HepG2 (cell line): ENCODE measurements around the gene NDUFS7. TPM values are rescaled to one million over a fixed set of nuclear protein-coding genes. Genes with fewer than 3 reads are reported as not detected.

Experiments used
- ATAC-seq: fragments of 200-7000 bp; cut with Tn5 transposase; 3 replicates; pipeline ENCODE4 v1.9.1; 2020; ENCODE audit warnings: mild to moderate bottlenecking, moderate library complexity
- BruUV-seq: library from RNA; stranded (reverse); fragments of 400-500 nt; replicated peaks from 2 replicates; lab custom pipeline; 2021; lab: Mats Ljungman, UMichigan
- CTCF ChIA-PET: fragments of 300-600 bp; formaldehyde crosslinking; extraction: SDS; loops from one replicate; lab custom pipeline; 2021; ENCODE audit warnings: low total read pairs, inconsistent platforms, low intra/inter-chr PET ratio; lab: Yijun Ruan, JAX
- POLR2A ChIA-PET: fragments of 350-600 bp; sonication (Branson Sonifier 250); formaldehyde crosslinking; loops from one replicate; lab custom pipeline; 2020; ENCODE audit warnings: antibody characterized with exemption, inconsistent platforms; lab: Yijun Ruan, JAX
- DNase-seq: peaks from one replicate; pipeline ENCODE4 v3.0.0-alpha.2; 2015; ENCODE audit warnings: low spot score
- FAIRE-seq: peaks from 3 replicates; lab custom pipeline; 2011; peaks lifted over from hg19 to GRCh38; lab: Jason Lieb, UNC
- H2AFZ ChIP-seq: one replicate; pipeline ENCODE4 v1.6.1; 2011; ENCODE audit warnings: low read length, inconsistent platforms
- H3K27ac ChIP-seq: fragments of 300-600 bp; 3 replicates; pipeline ENCODE4 v1.8.0; 2011; ENCODE audit warnings: mixed run types, mild to moderate bottlenecking, mixed read lengths, low read length, inconsistent platforms; ENCODE audit not compliant: insufficient read depth; ENCODE audit errors: extremely low read length
- H3K27me3 ChIP-seq, 2 experiments: fragments of 200-600 bp in 1 of 2; 2 replicates in 1 of 2; 3 replicates in 1 of 2; pipeline versions ENCODE4 v1.6.0 to v1.8.0; 2011; ENCODE audit warnings: low read length in 2 of 2, mild to moderate bottlenecking in 2 of 2, moderate library complexity in 2 of 2, inconsistent platforms in 1 of 2; ENCODE audit not compliant: insufficient read depth in 2 of 2, control insufficient read depth in 1 of 2
- H3K36me3 ChIP-seq, 2 experiments: fragments of 200-600 bp in 1 of 2; replicated peaks in 1 of 2; 2 replicates in 1 of 2; 3 replicates in 1 of 2; pipeline versions ENCODE4 v1.5.1 to v1.8.0; 2011; ENCODE audit warnings: low read length in 2 of 2, inconsistent platforms in 1 of 2; ENCODE audit not compliant: insufficient read depth in 2 of 2, control insufficient read depth in 1 of 2
- H3K4me1 ChIP-seq: 2 replicates; pipeline ENCODE4 v1.5.1; 2012; ENCODE audit warnings: low read length, inconsistent platforms; ENCODE audit not compliant: insufficient read depth
- H3K4me2 ChIP-seq: 2 replicates; pipeline ENCODE4 v1.6.0; 2011; ENCODE audit warnings: low read depth, low read length, inconsistent platforms
- H3K4me3 ChIP-seq, 3 experiments: fragments of 200-600 bp in 1 of 3; sonication (generic), shearing (Covaris generic) in 1 of 3; replicated peaks in 1 of 3; 2 replicates each; pipeline ENCODE4 v1.5.1; 2011 to 2016; ENCODE audit warnings: low read length in 3 of 3, inconsistent platforms in 2 of 3, low read depth in 2 of 3, mild to moderate bottlenecking in 2 of 3, control low read depth in 1 of 3, mixed read lengths in 1 of 3; ENCODE audit not compliant: insufficient read depth in 1 of 3
- H3K79me2 ChIP-seq: one replicate; pipeline ENCODE4 v1.6.1; 2011; ENCODE audit warnings: low read length, inconsistent platforms; ENCODE audit not compliant: insufficient read depth
- H3K9ac ChIP-seq: 2 replicates; pipeline ENCODE4 v1.6.0; 2011; ENCODE audit warnings: mild to moderate bottlenecking, low read depth, low read length, inconsistent platforms; ENCODE audit not compliant: insufficient read depth
- H3K9me3 ChIP-seq: 2 replicates; pipeline ENCODE4 v1.5.1; 2012; ENCODE audit warnings: mild to moderate bottlenecking, low read length
- H4K20me1 ChIP-seq: 2 replicates; pipeline ENCODE4 v1.6.0; 2011; ENCODE audit warnings: inconsistent platforms, mild to moderate bottlenecking, low read length, moderate library complexity; ENCODE audit not compliant: insufficient read depth
- AGO2 ChIP-seq: fragments of 200-400 bp; formaldehyde crosslinking; optimal IDR thresholded peaks from 2 replicates; pipeline ENCODE3; 2017; ENCODE audit warnings: mild to moderate bottlenecking, low read depth, low read length, moderate library complexity
- AKAP8 ChIP-seq: sonication (generic); formaldehyde crosslinking; IDR thresholded peaks from 2 replicates; pipeline ENCODE4 v1.5.1; 2020; ENCODE audit warnings: mild to moderate bottlenecking, missing genetic modification reagents
- CREB1 ChIP-seq, 2 experiments: fragments of 450-650 bp in 1 of 2; IDR thresholded peaks; 2 replicates each; pipeline ENCODE4 v1.6.1; 2016 to 2017; ENCODE audit warnings: control low read depth in 1 of 2, mild to moderate bottlenecking in 1 of 2, missing compliant biosample characterization in 1 of 2, missing genetic modification characterization in 1 of 2
- FOXK1 ChIP-seq: sonication (generic); formaldehyde crosslinking; IDR thresholded peaks from 2 replicates; pipeline ENCODE4 v1.4.0; 2020; ENCODE audit warnings: low read depth, missing genetic modification reagents, borderline replicate concordance
- KMT2B ChIP-seq: IDR thresholded peaks from 2 replicates; pipeline ENCODE4 v1.6.1; 2016; ENCODE audit warnings: missing genetic modification reagents, missing compliant biosample characterization
- RARG ChIP-seq: sonication (generic); formaldehyde crosslinking; IDR thresholded peaks from 2 replicates; pipeline ENCODE4 v1.4.0; 2020; ENCODE audit warnings: low read depth, mild to moderate bottlenecking, missing genetic modification reagents
- RBFOX2 ChIP-seq: fragments of 200-400 bp; formaldehyde crosslinking; IDR thresholded peaks from 2 replicates; pipeline ENCODE4 v1.6.1; 2017; ENCODE audit warnings: low read depth, mild to moderate bottlenecking, low read length
- TGIF2 ChIP-seq: IDR thresholded peaks from 2 replicates; pipeline ENCODE4 v1.6.1; 2016; ENCODE audit warnings: control low read depth, missing compliant biosample characterization
- ZNF224 ChIP-seq: sonication (generic); formaldehyde crosslinking; IDR thresholded peaks from 2 replicates; pipeline ENCODE4 v1.5.0; 2020; ENCODE audit warnings: mild to moderate bottlenecking, missing genetic modification reagents
- WGBS: methylation state at CpG from one replicate; pipeline ENCODE4 v1.1.6; 2017; ENCODE audit warnings: low lambda C conversion rate; 5-methylcytosine and 5-hydroxymethylcytosine counted together
- in situ Hi-C: cut with HindIII; loops from 2 replicates; pipeline ENCODE4 v1.10.0; 2017; ENCODE audit warnings: low pct_unique_long_range_greater_than_20kb; ENCODE audit not compliant: extremely low pct_ligation_motif_present
- intact Hi-C: fragments of 100-400 bp; cut with micrococcal nuclease; formaldehyde crosslinking; loops from one replicate; pipeline ENCODE4 v1.10.0; 2022; ENCODE audit not compliant: unreplicated experiment
- polyA plus RNA-seq, 8 experiments: library from polyadenylated mRNA; depleted of rRNA in 3 of 8; stranded (reverse) in 7 of 8; unstranded in 1 of 8; fragments of >200 nt; fragmentation: Illumina TruSeq in 4 of 8; extraction: Trizol in 4 of 8; gene quantifications; 2 replicates each; pipeline versions ENCODE4 v1.2.1 to v1.2.3, GENCODE V29; 2011 to 2016; ENCODE audit warnings: low read depth in 4 of 8, missing spikeins in 1 of 8, mixed read lengths in 1 of 8; ENCODE audit not compliant: insufficient read depth in 1 of 8
- total RNA-seq, 5 experiments: library from RNA; depleted of rRNA; stranded (reverse); fragments of >200 nt; fragmentation: Illumina TruSeq; extraction: Trizol; gene quantifications; 2 replicates each; pipeline ENCODE4 v1.2.3, GENCODE V29; 2016; ENCODE audit warnings: low read depth in 1 of 5
- TF ChIP-seq, protein P1 (sequence below): sonication (generic); formaldehyde crosslinking; IDR thresholded peaks from 2 replicates; pipeline ENCODE4 v1.4.0; 2020; ENCODE audit warnings: missing genetic modification reagents

NDUFS7 gene
- total and polyA plus RNA-seq, 2 of the 13 experiments (the other 11 are each of a cell fraction or from before 2014, with no cell fraction given) = 34.3 to 66.9 TPM

- no peak overlapping the region for H2AFZ ChIP-seq
- H3K4me2 ChIP-seq = peak overlapping the region; percentile 20; the same call in 1 of the 2 replicates
- peaks cover 5 to 25% of the 10 kb centered on the region in 2 experiments; a peak in 4 of 5 replicates for H3K36me3 ChIP-seq
- H3K4me3 ChIP-seq = no peak overlapping the region
- no peak for DNase-seq
- ATAC-seq = no peak
- H3K9ac ChIP-seq = 0 out of 2 replicates have a peak overlapping the region, but pooled peaks have one; percentile 34
- in situ Hi-C loops (no loop called here), intact Hi-C loops (no loop called here)
- POLR2A ChIA-PET = interaction anchor here (1.2 kb wide), 1 partner anchor 12 kb away, joined by 3 read pairs; no protein-coding TSS in a partner anchor
- peaks cover 79% of the 10 kb centered on the region for H4K20me1 ChIP-seq
- 91% methylated on average over 8 of the region's 29 CpGs for WGBS
- no peak for FAIRE-seq
- TF ChIP-seq TGIF2 (CRISPR knock-in tag) (no peak), AGO2 (peak; percentile 23), RBFOX2 (0 out of 2 replicates have a peak, but pooled peaks have one; percentile 27), CREB1 (IDR thresholded peaks at IDR 0.05) (peak; percentile 17; the same call in 1 of the 2 replicates), CREB1 (CRISPR knock-in tag; IDR thresholded peaks at IDR 0.05) (no peak), FOXK1 (CRISPR knock-in tag) (no peak), AKAP8 (CRISPR knock-in tag) (peak; percentile 67), RARG (CRISPR knock-in tag) (no peak), KMT2B (CRISPR knock-in tag) (no peak), ZNF224 (CRISPR knock-in tag) (no peak)
- TF ChIP-seq, protein P1, sequence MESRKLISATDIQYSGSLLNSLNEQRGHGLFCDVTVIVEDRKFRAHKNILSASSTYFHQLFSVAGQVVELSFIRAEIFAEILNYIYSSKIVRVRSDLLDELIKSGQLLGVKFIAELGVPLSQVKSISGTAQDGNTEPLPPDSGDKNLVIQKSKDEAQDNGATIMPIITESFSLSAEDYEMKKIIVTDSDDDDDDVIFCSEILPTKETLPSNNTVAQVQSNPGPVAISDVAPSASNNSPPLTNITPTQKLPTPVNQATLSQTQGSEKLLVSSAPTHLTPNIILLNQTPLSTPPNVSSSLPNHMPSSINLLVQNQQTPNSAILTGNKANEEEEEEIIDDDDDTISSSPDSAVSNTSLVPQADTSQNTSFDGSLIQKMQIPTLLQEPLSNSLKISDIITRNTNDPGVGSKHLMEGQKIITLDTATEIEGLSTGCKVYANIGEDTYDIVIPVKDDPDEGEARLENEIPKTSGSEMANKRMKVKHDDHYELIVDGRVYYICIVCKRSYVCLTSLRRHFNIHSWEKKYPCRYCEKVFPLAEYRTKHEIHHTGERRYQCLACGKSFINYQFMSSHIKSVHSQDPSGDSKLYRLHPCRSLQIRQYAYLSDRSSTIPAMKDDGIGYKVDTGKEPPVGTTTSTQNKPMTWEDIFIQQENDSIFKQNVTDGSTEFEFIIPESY = peak; percentile 88
- peaks cover 67% of the 10 kb centered on the region for H3K4me1 ChIP-seq
- CTCF ChIA-PET = no interaction called here
- peaks cover 81% of the 10 kb centered on the region for H3K79me2 ChIP-seq
- H3K27me3 ChIP-seq = no peaks in the 10 kb centered on the region; a peak in 2 of 5 replicates
- BruUV-seq = no TSS peak
- H3K9me3 ChIP-seq = no peaks in the 10 kb centered on the region
- peak overlapping the region; percentile 30 for H3K27ac ChIP-seq
These were observed 27.8 kb downstream of the NDUFS7 start for GRCh38 chr19:1411255-1412191.
